ENCODE data around the gene CEP170. TPM values are rescaled to one million over a fixed set of nuclear protein-coding genes. Genes with fewer than 3 reads are reported as not detected.

Gene CEP170
- total and polyA plus RNA-seq, 5 donors from 2014 or later, result 6.8 to 35.5 (median 9.0) TPM

Other genes starting within 250 kb of the CEP170 start
- 28.0 TPM for gene SDCCAG8, start 760 bp upstream of the CEP170 start, total RNA-seq
- gene SDCCAG8, start 760 bp upstream of the CEP170 start, polyA plus RNA-seq, result 10 to 100 TPM; 19.4 to 28.5 (median 22.1) TPM

Data from CD4-positive, CD25-positive, alpha-beta regulatory T cell (primary cell).